ENCODE measurements around the gene USP17L17.
"Not testable (repeated sequence)": the region's sequence is repeated elsewhere in the genome, so short reads cannot be mapped to it uniquely, and the experiment has no call there.

GRCh38 chr4:9230249-9230648 is 13.4 kb upstream of the USP17L17 start:
- not testable (repeated sequence) for TF ChIP-seq ARNT (IDR thresholded peaks at IDR 0.05); BHLHE40 (IDR thresholded peaks at IDR 0.05; ENCODE audit: borderline replicate concordance); SP1 (IDR thresholded peaks at IDR 0.05)
- TF ChIP-seq, protein P1, sequence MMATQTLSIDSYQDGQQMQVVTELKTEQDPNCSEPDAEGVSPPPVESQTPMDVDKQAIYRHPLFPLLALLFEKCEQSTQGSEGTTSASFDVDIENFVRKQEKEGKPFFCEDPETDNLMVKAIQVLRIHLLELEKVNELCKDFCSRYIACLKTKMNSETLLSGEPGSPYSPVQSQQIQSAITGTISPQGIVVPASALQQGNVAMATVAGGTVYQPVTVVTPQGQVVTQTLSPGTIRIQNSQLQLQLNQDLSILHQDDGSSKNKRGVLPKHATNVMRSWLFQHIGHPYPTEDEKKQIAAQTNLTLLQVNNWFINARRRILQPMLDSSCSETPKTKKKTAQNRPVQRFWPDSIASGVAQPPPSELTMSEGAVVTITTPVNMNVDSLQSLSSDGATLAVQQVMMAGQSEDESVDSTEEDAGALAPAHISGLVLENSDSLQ (IDR thresholded peaks at IDR 0.05), result not testable (repeated sequence)

Data from HEK293T (cell line).